UCSD-AML1 (cell line): ENCODE data around the gene KRTAP22-1.

Experiments used
- DNase-seq: peaks from one replicate; lab custom pipeline; 2025; ENCODE audit not compliant: unreplicated experiment; lab: John Stamatoyannopoulos, UW

Gene KRTAP22-1

GRCh38 chr21:30600787-30601186, at the start of gene KRTAP22-1:
Gene KRTAP22-1, plus strand, starts transcription at chr21:30601087.
- no peak for DNase-seq

DNA sequence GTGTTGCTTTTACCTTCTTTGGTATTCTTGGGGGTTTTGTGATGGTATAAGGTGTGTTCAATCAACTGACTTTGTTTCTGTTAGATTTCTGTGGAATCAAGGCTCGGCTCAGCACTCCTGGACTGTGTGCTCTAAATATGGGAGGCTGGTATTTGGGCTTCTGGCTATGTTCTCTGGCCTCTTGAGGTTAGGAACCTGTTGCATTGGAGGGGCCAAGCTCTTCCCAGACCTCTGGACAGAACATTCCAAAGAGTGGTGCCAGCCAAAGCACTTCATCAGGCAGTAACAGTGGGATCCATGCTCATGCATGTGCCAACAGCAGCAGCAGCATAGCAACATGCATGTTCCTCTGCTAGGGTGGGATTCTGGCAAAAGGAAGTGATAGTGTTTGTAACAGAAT, 48.1 kb upstream of the KRTAP22-1 start:
- no peak for DNase-seq

DNA sequence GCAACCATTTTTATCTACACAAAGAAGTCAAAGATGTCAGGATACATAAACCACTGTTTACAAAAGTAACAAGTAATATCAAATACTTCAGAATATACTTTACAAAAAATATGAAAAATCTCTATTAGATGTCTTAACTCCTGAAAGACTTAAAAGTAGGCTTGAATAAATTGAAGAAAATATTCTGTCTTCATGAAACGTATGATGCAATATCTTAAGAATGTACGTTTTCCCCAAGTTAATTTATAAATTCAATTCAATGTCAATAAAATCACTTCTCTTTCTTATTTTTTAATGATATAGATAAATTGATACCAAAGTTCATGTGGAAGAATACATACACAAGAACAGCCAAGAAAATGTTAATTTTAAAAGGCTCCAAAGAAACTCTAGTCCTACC, 45.8 kb upstream of the KRTAP22-1 start:
- DNase-seq = no peak

DNA sequence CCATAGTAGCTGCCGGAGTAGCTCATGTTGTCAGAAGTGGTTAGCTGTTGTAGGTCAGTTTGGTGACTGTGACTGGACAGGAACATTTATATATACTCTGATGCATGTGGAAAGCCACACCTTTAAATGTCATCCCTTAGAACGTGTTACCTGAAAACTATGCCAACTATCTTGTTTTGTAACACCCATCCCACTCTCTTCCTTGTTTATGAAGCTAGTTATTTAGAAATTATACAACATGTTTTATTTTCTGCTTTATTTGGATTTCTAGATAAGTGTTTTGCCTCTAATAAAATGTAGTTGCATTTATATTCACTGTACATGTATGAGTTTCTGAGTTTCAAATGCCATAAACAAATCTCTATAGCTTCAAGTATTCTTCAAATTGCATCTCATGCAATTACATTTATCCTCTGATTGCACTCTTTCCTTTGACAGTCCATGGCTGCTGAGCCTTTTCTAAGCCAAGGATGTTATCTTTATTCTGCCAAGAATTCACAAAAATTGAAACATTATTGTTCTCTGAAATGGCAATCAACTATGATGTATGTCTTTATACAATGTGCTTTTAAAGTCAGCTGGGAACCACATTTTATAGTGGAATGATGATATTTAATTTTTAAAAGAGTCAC, 39.5 kb upstream of the KRTAP22-1 start, which contains the start of gene KRTAP19-7:
TSS of gene KRTAP19-7 (minus strand) at position 51 of the 632 bp plus-strand sequence. CDS start at position 26, 25 bp downstream.
- no peak for DNase-seq

DNA sequence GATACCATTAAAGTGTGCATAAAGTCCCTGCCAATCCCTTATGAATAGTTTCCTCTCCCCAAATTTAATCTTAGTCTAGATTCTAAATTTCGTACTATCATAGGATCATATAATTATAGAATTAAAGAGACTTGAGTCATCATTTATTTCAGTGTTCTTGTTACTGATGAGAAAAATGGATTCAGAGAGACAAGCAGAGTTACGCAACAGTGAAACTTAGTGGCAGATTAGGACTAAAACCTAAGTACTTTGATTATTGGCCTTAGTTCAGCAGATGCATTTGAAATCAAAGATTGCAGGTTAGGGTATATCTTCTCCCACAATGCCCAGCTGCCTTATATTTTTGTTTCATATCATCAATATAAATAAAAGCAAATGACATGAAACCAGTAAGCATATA, 38.9 kb upstream of the KRTAP22-1 start:
- no peak for DNase-seq

DNA sequence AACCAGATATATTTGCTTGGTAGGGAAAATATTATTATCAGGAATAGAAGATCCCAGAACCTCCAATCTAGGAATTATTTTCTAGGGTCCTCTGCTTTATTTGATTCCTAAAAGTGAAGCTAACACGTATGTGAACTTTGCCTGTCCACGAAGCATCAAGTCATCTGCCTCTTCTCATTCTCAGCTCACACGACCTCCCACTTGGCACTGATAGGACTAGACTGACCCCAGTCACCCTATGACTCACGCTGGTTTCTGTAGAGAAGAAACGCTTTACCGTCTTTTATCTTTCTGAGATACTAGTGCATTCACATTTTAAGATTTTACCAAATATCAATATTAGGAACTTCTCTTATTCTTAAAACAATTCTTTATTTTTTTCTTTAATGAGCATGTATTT, 37.8 kb upstream of the KRTAP22-1 start:
- DNase-seq = no peak

DNA sequence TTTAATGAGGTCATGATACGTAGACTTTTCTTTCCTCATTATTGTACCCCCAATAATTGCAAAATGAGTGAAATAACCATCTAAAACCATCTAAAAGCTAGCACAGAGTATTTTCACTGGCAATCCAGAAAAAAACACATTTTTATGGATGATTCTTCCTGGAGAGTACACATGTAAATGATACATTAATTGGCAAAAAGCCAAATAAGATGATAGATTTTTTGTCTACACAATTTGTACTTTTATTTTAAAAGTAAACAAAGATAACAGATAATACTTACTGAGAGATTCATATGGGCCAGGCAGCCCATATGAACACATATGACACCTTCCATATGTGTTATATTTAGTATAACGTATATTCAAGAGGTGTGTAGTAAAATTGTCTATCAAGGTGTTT, 37.3 kb upstream of the KRTAP22-1 start:
- no peak for DNase-seq

- DNase-seq = no peak
Observed at GRCh38 chr21:30567617-30568016, 33.3 kb upstream of the KRTAP22-1 start.

GRCh38 chr21:30577766-30578165, 23.1 kb upstream of the KRTAP22-1 start:
- no peak for DNase-seq

DNA sequence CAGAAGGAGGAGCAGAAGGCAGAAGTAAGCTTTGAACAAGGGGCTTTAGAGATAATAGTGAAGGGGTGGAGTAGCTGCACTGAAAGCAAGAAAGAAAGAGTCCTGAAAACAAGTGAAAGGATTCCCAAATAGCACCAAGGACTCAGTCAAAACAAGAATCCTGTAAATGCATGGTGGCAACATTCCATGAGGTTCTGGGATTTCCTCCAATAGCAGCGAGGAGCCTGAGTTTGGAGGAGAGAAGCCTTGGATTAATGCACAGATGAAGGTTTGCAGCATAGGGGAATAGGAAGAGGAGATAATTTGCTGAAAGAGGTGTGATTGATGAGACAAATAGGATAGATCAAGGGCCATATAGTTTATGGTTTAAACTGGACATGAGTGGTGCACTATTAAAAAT, 21.5 kb upstream of the KRTAP22-1 start:
- DNase-seq = no peak

GRCh38 chr21:30580132-30580531, 20.8 kb upstream of the KRTAP22-1 start:
- no peak for DNase-seq

GRCh38 chr21:30582870-30583269, 18.0 kb upstream of the KRTAP22-1 start:
- DNase-seq = no peak

- no peak for DNase-seq
Observed at GRCh38 chr21:30590297-30590696, 10.6 kb upstream of the KRTAP22-1 start, which contains the start of gene KRTAP22-2. Gene KRTAP22-2, minus strand, starts transcription at chr21:30590397.

GRCh38 chr21:30592140-30592539, 8.7 kb upstream of the KRTAP22-1 start, which contains the start of gene KRTAP6-3:
Gene KRTAP6-3, plus strand, starts transcription at chr21:30592440. Its CDS starts 6 bp downstream, at chr21:30592446.
- DNase-seq = no peak

- DNase-seq = no peak
Observed at GRCh38 chr21:30598802-30599201, 2.1 kb upstream of the KRTAP22-1 start, which contains the start of gene KRTAP6-2. Gene KRTAP6-2, minus strand, starts transcription at chr21:30598902. Its CDS starts 28 bp downstream, at chr21:30598874.

- no peak for DNase-seq
Observed at GRCh38 chr21:30605968-30606367, 5.1 kb downstream of the KRTAP22-1 start.

- DNase-seq = no peak
Observed at GRCh38 chr21:30612132-30612531, 11.2 kb downstream of the KRTAP22-1 start.

DNA sequence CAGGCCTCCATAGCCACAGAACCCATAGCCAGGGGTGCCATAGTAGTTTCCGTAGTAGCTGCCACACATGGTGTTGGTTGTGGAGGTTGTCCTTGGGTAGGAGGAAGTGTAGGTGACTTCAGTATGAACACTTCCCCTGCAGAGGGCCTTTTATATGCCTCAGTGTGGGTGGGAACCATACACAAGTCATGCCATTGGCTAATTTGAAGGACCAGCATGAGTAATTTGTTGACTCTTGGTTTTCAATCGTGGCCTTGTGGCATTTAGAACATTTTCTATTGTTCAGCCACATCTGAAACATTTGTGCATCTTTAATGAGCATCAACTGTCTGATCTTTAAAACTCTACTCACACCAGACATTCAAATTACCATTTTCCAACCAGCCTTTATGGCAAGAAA, 12.9 kb downstream of the KRTAP22-1 start, which contains the start of gene KRTAP6-1:
TSS of gene KRTAP6-1 (minus strand) at position 95 of the 400 bp plus-strand sequence. CDS start at position 69, 26 bp downstream.
- DNase-seq = no peak

GRCh38 chr21:30615199-30615598, 14.3 kb downstream of the KRTAP22-1 start:
- DNase-seq = no peak

DNA sequence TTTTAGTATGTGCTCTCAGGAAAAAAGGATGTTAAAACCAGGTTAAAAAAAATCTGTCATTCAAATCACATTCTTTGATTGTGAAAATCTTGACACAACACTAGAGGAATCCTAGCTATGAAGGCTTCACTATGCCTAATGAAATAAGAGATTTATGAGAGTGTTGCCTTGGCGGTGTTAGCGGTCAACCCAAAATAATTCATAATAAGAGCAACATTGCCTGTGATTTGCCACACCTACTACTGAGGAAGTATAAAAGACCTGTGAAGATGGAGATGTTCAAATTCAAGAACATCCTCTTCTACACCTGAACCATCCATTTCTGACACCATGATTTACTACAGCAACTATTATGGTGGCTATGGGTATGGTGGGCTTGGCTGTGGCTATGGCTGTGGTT, 15.2 kb downstream of the KRTAP22-1 start, which contains the start of gene KRTAP20-1:
TSS of gene KRTAP20-1 (plus strand) at position 301 of the 400 bp plus-strand sequence. CDS start at position 331, 30 bp downstream.
- DNase-seq = no peak

DNA sequence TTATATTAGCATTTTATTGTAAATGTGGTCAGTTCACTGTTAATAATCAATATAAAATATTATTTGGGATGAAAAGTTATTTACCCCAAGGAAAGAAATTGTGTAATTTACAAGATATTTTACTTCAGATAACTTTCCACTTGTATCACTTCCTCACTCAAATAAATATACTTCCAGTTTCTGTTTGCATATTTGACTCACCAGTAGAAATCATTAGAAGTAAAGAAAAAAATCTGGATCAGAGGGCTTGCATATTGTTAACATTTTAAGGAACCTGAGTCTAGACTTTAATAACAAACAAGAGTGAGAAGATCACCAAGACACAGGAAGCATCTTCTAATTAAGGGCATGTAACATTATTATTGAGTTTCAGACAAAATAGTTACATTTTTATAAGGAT, 19.2 kb downstream of the KRTAP22-1 start:
- no peak for DNase-seq

DNA sequence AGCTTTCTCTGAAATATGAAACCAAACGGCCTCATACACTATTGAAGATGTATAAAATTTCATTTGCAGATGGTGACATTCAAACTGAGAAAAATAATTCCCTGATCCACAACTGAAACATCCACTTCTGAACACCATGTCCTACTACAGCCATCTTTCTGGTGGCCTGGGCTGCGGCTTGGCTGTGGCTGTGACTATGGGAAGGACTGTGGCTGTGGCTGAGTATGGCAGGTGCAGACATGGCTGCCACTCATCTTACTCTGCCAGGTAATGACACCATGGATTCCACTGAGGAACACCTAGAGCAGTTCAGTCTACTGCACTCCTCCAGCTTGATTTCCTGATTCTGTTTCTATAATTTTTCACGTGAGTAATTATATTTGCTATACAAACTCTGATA, 19.6 kb downstream of the KRTAP22-1 start, which contains the start of gene KRTAP20-4:
TSS of gene KRTAP20-4 (plus strand) at position 106 of the 400 bp plus-strand sequence.
- no peak for DNase-seq
